K562 (cell line): ENCODE data around the gene HNRNPH3. TPM values are rescaled to one million over a fixed set of nuclear protein-coding genes. Genes with fewer than 3 reads are reported as not detected.

ENCODE experiments used
- BRD4 ChIP-seq: fragments of 200-600 bp; sonication (generic); IDR thresholded peaks from 2 replicates; pipeline ENCODE4 v1.6.1; 2017; ENCODE audit warnings: inconsistent platforms
- HDGF ChIP-seq: fragments of 450-650 bp; IDR thresholded peaks from 2 replicates; pipeline ENCODE4 v1.6.1; 2016
- ILK ChIP-seq: fragments of 450-650 bp; IDR thresholded peaks from 2 replicates; pipeline ENCODE4 v1.6.1; 2016; ENCODE audit warnings: missing genetic modification characterization, low read depth, mild to moderate bottlenecking, missing compliant biosample characterization, moderate library complexity, borderline replicate concordance
- KDM5B ChIP-seq: fragments of 200-600 bp; sonication (generic); IDR thresholded peaks from 2 replicates; pipeline ENCODE4 v1.6.1; 2012; ENCODE audit warnings: low read depth, mild to moderate bottlenecking, moderate library complexity, low read length, control low read depth, inconsistent platforms; ENCODE audit not compliant: insufficient replicate concordance
- MEIS2 ChIP-seq: fragments of 450-650 bp; IDR thresholded peaks from 2 replicates; pipeline ENCODE4 v1.6.1; 2014; ENCODE audit warnings: mild to moderate bottlenecking; ENCODE audit not compliant: partially characterized antibody
- NFXL1 ChIP-seq: fragments of 450-650 bp; formaldehyde crosslinking; IDR thresholded peaks from 2 replicates; pipeline ENCODE4 v1.4.0; 2021; ENCODE audit warnings: mild to moderate bottlenecking
- NR1H2 ChIP-seq: sonication (generic); formaldehyde crosslinking; IDR thresholded peaks from 2 replicates; pipeline ENCODE4 v1.4.0; 2020; ENCODE audit warnings: mild to moderate bottlenecking, missing genetic modification reagents
- NR2C1 ChIP-seq, 2 experiments: fragments of 450-650 bp; IDR thresholded peaks; 2 replicates each; pipeline ENCODE4 v1.6.1; 2017; ENCODE audit warnings: mild to moderate bottlenecking in 2 of 2, antibody characterized with exemption in 1 of 2, inconsistent platforms in 1 of 2, missing compliant biosample characterization in 1 of 2, missing genetic modification characterization in 1 of 2
- NUFIP1 ChIP-seq: fragments of 450-650 bp; IDR thresholded peaks from 2 replicates; pipeline ENCODE4 v1.6.1; 2018; ENCODE audit not compliant: partially characterized antibody
- OTX1 ChIP-seq: fragments of 450-650 bp; formaldehyde crosslinking; IDR thresholded peaks from 2 replicates; pipeline ENCODE4 v1.4.0; 2022; ENCODE audit warnings: mild to moderate bottlenecking
- POLR2H ChIP-seq: IDR thresholded peaks from 2 replicates; pipeline ENCODE4 v1.6.1; 2016; ENCODE audit warnings: missing genetic modification characterization, low read depth, mild to moderate bottlenecking, control low read depth, missing compliant biosample characterization, moderate library complexity
- POLR3G ChIP-seq: IDR thresholded peaks from 2 replicates; pipeline ENCODE4 v1.6.1; 2011; ENCODE audit not compliant: insufficient read length, insufficient replicate concordance; ENCODE audit errors: extremely low read depth
- RAD21 ChIP-seq, 2 experiments: fragments of 250-450 bp in 1 of 2; fragments of 450-650 bp in 1 of 2; sonication (Bioruptor Pico) in 1 of 2; formaldehyde crosslinking in 1 of 2; IDR thresholded peaks in 1 of 2; conservative IDR thresholded peaks in 1 of 2; 2 replicates each; pipeline versions ENCODE4 v1.4.0 to v1.8.0; 2020 to 2022; ENCODE audit warnings: mild to moderate bottlenecking in 2 of 2, moderate library complexity in 1 of 2
- TFAM ChIP-seq: fragments of 250-450 bp; sonication (Bioruptor Pico); conservative IDR thresholded peaks from 2 replicates; pipeline ENCODE4 v1.5.0; 2021; ENCODE audit warnings: mild to moderate bottlenecking, moderate library complexity
- U2AF2 ChIP-seq: fragments of 200-400 bp; formaldehyde crosslinking; optimal IDR thresholded peaks from 2 replicates; pipeline ENCODE3; 2017; ENCODE audit warnings: low read depth, mild to moderate bottlenecking, low read length
- ZNF12 ChIP-seq: sonication (generic); formaldehyde crosslinking; IDR thresholded peaks from 2 replicates; pipeline ENCODE4 v1.4.0; 2020; ENCODE audit warnings: mild to moderate bottlenecking, missing genetic modification reagents
- ZNF280A ChIP-seq: fragments of 450-650 bp; IDR thresholded peaks from 2 replicates; pipeline ENCODE4 v1.6.1; 2018; ENCODE audit warnings: mild to moderate bottlenecking, low read depth; ENCODE audit not compliant: partially characterized antibody
- polyA plus RNA-seq, 8 experiments: library from polyadenylated mRNA; depleted of rRNA in 4 of 8; stranded (reverse) in 5 of 8; unstranded in 3 of 8; fragments of >200 nt; fragmentation: Nextera tagmentation in 2 of 8; fragmentation: Illumina TruSeq in 1 of 8; extraction: Ambion mirVana in 2 of 8; extraction: Trizol in 1 of 8; gene quantifications; 2 replicates each; pipeline versions ENCODE4 v1.2.1 to v1.2.3, GENCODE V29; 2011 to 2014; ENCODE audit warnings: inconsistent platforms in 1 of 8, missing spikeins in 1 of 8
- total RNA-seq, 7 experiments: library from RNA; depleted of rRNA in 6 of 7; stranded (reverse); fragments of >200 nt in 6 of 7; fragmentation: Illumina TruSeq in 2 of 7; extraction: Trizol in 2 of 7; gene quantifications; 2 replicates each; pipeline versions ENCODE4 v1.2.1 to v1.2.3, GENCODE V29; 2011 to 2021; ENCODE audit warnings: low replicate concordance in 1 of 7
- TF ChIP-seq, protein P1 (sequence below): sonication (generic); formaldehyde crosslinking; IDR thresholded peaks from 2 replicates; pipeline ENCODE4 v1.8.1; 2023; ENCODE audit warnings: mild to moderate bottlenecking, missing genetic modification reagents, moderate library complexity
- TF ChIP-seq, protein P2 (sequence below), 2 experiments: IDR thresholded peaks in 1 of 2; conservative IDR thresholded peaks in 1 of 2; 2 replicates each; pipeline ENCODE4 v1.6.1; 2016; ENCODE audit warnings: low read depth in 2 of 2, mild to moderate bottlenecking in 1 of 2, missing compliant biosample characterization in 1 of 2, missing genetic modification characterization in 1 of 2, moderate library complexity in 1 of 2
- TF ChIP-seq, protein P3 (sequence below): fragments of 250-450 bp; sonication (Bioruptor Pico); IDR thresholded peaks from 2 replicates; pipeline ENCODE4 v1.9.0; 2021; ENCODE audit warnings: mild to moderate bottlenecking

Gene HNRNPH3
- total and polyA plus RNA-seq, 9 of the 15 experiments (the other 6 are each of a cell fraction or from before 2014, with no cell fraction given), result 52.8 to 562 (median 152) TPM

DNA sequence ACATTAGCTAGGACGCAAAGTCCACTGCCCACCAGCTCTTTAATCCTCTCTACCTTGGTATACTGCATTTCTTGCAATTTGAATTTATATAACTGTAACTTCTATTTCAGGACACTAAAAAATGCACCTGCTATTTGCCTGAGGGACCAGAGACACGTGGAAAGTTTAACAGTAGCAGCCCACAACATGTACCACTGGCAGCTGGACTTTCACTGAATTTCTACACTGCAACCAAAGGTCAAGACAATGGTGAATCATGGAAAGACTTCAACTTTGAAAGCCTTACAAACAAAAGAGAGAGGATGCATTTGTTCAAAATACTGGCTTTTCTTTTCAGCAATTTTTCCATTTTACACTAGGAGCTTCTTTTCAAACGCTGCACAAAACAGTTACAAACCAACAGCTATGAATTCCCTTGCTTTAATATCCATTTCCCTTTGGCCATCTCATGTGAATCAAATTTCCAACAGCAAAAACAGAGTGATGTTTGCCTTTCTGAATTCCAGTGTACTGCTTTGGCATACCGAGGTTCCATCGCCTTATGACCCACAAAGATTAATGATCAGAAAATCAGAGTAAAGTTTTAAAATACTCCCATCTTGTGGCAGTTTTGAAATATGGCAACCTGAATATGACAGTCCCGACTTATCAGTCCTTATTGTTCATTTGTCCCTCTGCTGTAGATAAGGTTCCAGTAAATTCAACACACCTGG lies 29.9 kb upstream of the HNRNPH3 start (continued):
- TF ChIP-seq NFXL1 (CRISPR knock-in tag) (no peak), MEIS2 (peak; percentile 86), U2AF2 (no peak), POLR2H (tag) (no peak), TFAM (CRISPR knock-in tag) (no peak), RAD21 (CRISPR knock-in tag; conservative IDR thresholded peaks at IDR 0.05 in 1 of 2, IDR thresholded peaks at IDR 0.05 in 1 of 2) (peak; percentile 68 to 81), NUFIP1 (no peak), HDGF (no peak), NR2C1 (IDR thresholded peaks at IDR 0.05) (0 out of 2 replicates have a peak, but pooled peaks have one; percentile 21), NR2C1 (tag; IDR thresholded peaks at IDR 0.05) (no peak), ZNF280A (no peak), NR1H2 (CRISPR knock-in tag) (no peak), ZNF12 (CRISPR knock-in tag) (no peak), KDM5B (no peak), OTX1 (CRISPR knock-in tag) (no peak), POLR3G (no peak), ILK (tag) (no peak), BRD4 (no peak)
- TF ChIP-seq, protein P1, sequence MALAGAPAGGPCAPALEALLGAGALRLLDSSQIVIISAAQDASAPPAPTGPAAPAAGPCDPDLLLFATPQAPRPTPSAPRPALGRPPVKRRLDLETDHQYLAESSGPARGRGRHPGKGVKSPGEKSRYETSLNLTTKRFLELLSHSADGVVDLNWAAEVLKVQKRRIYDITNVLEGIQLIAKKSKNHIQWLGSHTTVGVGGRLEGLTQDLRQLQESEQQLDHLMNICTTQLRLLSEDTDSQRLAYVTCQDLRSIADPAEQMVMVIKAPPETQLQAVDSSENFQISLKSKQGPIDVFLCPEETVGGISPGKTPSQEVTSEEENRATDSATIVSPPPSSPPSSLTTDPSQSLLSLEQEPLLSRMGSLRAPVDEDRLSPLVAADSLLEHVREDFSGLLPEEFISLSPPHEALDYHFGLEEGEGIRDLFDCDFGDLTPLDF (CRISPR knock-in tag), result no peak
- TF ChIP-seq, protein P2, sequence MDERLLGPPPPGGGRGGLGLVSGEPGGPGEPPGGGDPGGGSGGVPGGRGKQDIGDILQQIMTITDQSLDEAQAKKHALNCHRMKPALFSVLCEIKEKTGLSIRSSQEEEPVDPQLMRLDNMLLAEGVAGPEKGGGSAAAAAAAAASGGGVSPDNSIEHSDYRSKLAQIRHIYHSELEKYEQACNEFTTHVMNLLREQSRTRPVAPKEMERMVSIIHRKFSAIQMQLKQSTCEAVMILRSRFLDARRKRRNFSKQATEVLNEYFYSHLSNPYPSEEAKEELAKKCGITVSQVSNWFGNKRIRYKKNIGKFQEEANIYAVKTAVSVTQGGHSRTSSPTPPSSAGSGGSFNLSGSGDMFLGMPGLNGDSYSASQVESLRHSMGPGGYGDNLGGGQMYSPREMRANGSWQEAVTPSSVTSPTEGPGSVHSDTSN (CRISPR knock-in tag; IDR thresholded peaks at IDR 0.05; ENCODE audit: low read depth), result no peak
- TF ChIP-seq, protein P2 (tag; conservative IDR thresholded peaks at IDR 0.05; ENCODE audit: low read depth), result peak; percentile 92
- TF ChIP-seq, protein P3, sequence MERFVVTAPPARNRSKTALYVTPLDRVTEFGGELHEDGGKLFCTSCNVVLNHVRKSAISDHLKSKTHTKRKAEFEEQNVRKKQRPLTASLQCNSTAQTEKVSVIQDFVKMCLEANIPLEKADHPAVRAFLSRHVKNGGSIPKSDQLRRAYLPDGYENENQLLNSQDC (CRISPR knock-in tag), result no peak
